Common myeloid progenitor, CD34-positive (primary cell): ENCODE data around the gene POU2F1.
"Not testable (repeated sequence)": the region's sequence is repeated elsewhere in the genome, so short reads cannot be mapped to it uniquely, and the experiment has no call there.

ENCODE experiments used
- CTCF ChIA-PET: fragments of 350-600 bp; sonication (Branson Sonifier 250); formaldehyde crosslinking; loops from one replicate; lab custom pipeline; 2021; ENCODE audit warnings: antibody characterized with exemption; lab: Charles Lee
- POLR2A ChIA-PET: fragments of 350-600 bp; sonication (Branson Sonifier 250); formaldehyde crosslinking; loops from one replicate; lab custom pipeline; 2021; ENCODE audit warnings: antibody characterized with exemption; lab: Charles Lee
- DNase-seq, 3 donors: peaks; one replicate each; pipeline versions ENCODE4 v3.0.0 to v3.0.0-alpha.2; 2013
- H3K27ac ChIP-seq, 2 experiments: 1 replicate in 1 of 2; 2 replicates in 1 of 2; pipeline ENCODE4 v1.7.0; 2013; ENCODE audit warnings: inconsistent platforms in 2 of 2, low read length in 2 of 2, mild to moderate bottlenecking in 2 of 2, low read depth in 1 of 2, moderate library complexity in 1 of 2; ENCODE audit not compliant: severe bottlenecking in 2 of 2, insufficient read depth in 1 of 2, poor library complexity in 1 of 2
- H3K27me3 ChIP-seq, 5 experiments: replicated peaks in 2 of 5; 1 replicate in 3 of 5; 2 replicates in 2 of 5; pipeline versions ENCODE4 v1.6.1 to v1.7.0; 2013; ENCODE audit warnings: low read length in 4 of 5, mild to moderate bottlenecking in 2 of 5, moderate library complexity in 2 of 5, inconsistent platforms in 1 of 5; ENCODE audit not compliant: insufficient read depth in 5 of 5, control insufficient read depth in 4 of 5
- H3K36me3 ChIP-seq, 4 experiments: 1 replicate in 2 of 4; 2 replicates in 2 of 4; pipeline versions ENCODE4 v1.6.1 to v1.7.0; 2013; ENCODE audit warnings: low read length in 3 of 4, control low read depth in 1 of 4, mild to moderate bottlenecking in 1 of 4; ENCODE audit not compliant: control insufficient read depth in 4 of 4, insufficient read depth in 4 of 4
- H3K4me1 ChIP-seq, 4 experiments: 1 replicate in 3 of 4; 2 replicates in 1 of 4; pipeline versions ENCODE4 v1.6.1 to v1.7.1; 2013; ENCODE audit warnings: low read length in 3 of 4, mild to moderate bottlenecking in 3 of 4, control low read depth in 1 of 4, inconsistent platforms in 1 of 4, moderate library complexity in 1 of 4; ENCODE audit not compliant: control insufficient read depth in 4 of 4, insufficient read depth in 4 of 4; ENCODE audit errors: control extremely low read depth in 1 of 4
- H3K4me3 ChIP-seq, 7 experiments: 1 replicate in 4 of 7; 2 replicates in 3 of 7; pipeline versions ENCODE4 v1.5.1 to v1.7.0; 2013; ENCODE audit warnings: mild to moderate bottlenecking in 7 of 7, low read length in 6 of 7, moderate library complexity in 6 of 7, inconsistent platforms in 2 of 7, low read depth in 2 of 7, control low read depth in 1 of 7; ENCODE audit not compliant: insufficient read depth in 4 of 7, control insufficient read depth in 1 of 7; ENCODE audit errors: extremely low read depth in 1 of 7
- H3K9me3 ChIP-seq, 5 experiments: 1 replicate in 4 of 5; 2 replicates in 1 of 5; pipeline versions ENCODE4 v1.6.1 to v1.7.1; 2013; ENCODE audit warnings: low read length in 4 of 5, mild to moderate bottlenecking in 2 of 5, inconsistent platforms in 1 of 5, low read depth in 1 of 5, moderate library complexity in 1 of 5; ENCODE audit not compliant: control insufficient read depth in 4 of 5, insufficient read depth in 2 of 5; ENCODE audit errors: control extremely low read depth in 1 of 5
- WGBS: methylation state at CpG from one replicate; pipeline ENCODE4 v1.1.5; 2013; ENCODE audit not compliant: insufficient coverage; 5-methylcytosine and 5-hydroxymethylcytosine counted together

The POU2F1 gene

DNA sequence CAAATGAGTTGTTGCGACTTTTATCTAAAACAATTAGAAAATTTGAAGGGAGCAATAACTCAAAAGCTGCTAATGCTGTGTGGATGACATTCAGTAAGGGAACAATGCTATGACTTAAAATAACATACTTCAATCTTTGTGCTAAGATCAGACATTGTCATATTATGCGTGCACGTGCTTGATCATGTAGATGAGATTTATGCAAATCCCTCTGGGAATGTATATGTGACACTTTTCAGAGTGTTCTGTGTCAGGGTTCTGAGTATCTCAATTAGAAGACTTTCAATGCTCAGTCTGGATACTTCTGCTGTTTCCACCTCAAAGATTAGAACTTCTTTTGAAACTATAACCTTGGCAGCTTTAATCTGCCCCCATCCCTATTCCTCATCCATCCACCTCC, 18.6 kb upstream of the POU2F1 start:
- POLR2A ChIA-PET, result no interaction called here
- no peaks in the 10 kb centered on the region for H3K4me1 ChIP-seq
- no peaks in the 10 kb centered on the region for H3K36me3 ChIP-seq
- no CpG with 5 or more reads among the region's 3 CpGs for WGBS
- H3K27ac ChIP-seq, result no peak overlapping the region
- CTCF ChIA-PET, result no interaction called here
- no peak for DNase-seq
- H3K27me3 ChIP-seq, result no peaks in the 10 kb centered on the region
- H3K4me3 ChIP-seq, result no peak overlapping the region
- peaks cover 0 to 4% (median 2%) of the 10 kb centered on the region in 5 experiments for H3K9me3 ChIP-seq

DNA sequence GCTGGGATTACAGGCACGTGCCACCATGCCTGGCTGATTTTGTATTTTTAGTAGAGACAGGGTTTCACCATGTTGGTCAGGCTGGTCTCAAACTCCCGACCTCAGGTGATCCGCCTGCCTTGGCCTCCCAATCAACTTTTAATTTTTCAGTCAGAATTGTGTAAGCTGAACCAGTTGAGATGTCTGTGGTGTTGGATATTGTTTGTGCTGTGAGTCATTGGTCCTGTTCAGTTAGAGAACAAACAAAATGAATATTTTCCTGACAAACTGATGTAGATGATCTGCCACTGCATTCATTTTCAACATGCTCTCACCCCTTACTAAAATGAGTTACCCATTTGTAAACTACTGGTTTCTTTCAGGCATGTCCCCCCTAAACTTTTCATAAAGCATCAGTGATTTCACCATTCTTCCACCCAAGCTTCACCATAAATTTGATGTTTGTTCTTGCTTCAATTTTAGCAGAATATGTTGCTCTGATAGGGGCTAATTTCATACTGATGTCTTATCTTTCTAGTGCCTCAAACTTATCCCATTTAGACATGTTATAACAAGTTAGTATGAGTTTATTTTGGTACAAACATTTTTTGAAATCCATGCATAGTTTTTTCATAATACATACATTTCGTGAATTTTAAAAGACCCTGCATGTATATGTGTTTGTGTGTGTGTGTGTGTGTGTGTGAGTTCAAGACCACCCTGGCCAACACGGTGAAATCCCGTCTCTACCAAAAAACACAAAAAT, 15.2 kb upstream of the POU2F1 start:
- peaks cover 0 to 26% (median 20%) of the 10 kb centered on the region in 5 experiments for H3K9me3 ChIP-seq
- DNase-seq, H3K27me3 ChIP-seq, H3K4me1 ChIP-seq, H3K4me3 ChIP-seq, H3K27ac ChIP-seq, H3K36me3 ChIP-seq: not testable (repeated sequence)
- WGBS, result 100% methylated on average over 1 of the region's 6 CpGs
- ChIA-PET CTCF (interaction anchor here (1.3 to 2.1 kb wide), 4 partner anchors 9 to 146 kb away, joined by 3 to 6 read pairs (median 4); no protein-coding TSS in a partner anchor), POLR2A (interaction anchor here (0.6 kb wide), 1 partner anchor 16 kb away, joined by 8 read pairs; no protein-coding TSS in a partner anchor)

DNA sequence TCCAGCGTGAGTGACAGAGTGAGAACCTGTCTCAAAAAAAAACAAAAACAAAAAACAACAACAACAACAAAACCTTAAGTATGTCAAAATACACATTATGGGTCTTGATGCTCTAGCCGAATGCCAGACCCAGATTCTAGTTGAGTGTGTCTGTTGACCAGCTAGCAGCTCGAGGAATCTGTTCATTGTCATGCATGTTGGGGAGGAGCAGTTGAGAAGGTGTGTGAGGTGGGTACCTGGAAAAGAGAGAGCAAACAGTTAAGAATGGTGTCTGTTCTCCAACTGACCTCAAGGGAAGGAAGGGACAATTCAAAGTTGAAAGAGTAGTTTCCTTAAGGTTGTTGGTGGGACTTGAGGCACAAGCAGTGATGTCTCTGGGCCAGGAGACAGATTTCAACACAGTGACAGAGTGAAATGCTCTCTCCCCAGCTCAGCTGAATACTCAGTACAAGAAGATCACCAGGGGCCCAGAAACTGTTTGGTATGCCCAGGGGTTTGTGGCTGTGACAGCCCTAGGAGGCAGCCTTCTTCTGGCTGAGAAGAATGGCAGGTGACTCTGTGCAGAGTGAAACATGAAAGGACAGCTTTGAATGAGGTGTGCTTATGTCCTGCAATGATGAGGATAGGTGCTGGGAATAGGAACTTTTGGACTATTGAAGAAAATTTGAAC, 14.4 kb upstream of the POU2F1 start:
- H3K27ac ChIP-seq, result no peak overlapping the region
- H3K36me3 ChIP-seq, result no peaks in the 10 kb centered on the region
- ChIA-PET POLR2A (interaction anchor here (0.6 kb wide), 1 partner anchor 17 kb away, joined by 8 read pairs; no protein-coding TSS in a partner anchor), CTCF (interaction anchor here (1.3 kb wide), 1 partner anchor 8 kb away, joined by 4 read pairs; no protein-coding TSS in a partner anchor)
- H3K9me3 ChIP-seq, result peaks cover 0 to 26% (median 20%) of the 10 kb centered on the region in 5 experiments
- H3K27me3 ChIP-seq, result no peaks in the 10 kb centered on the region
- WGBS, result 100% methylated on average over 2 of the region's 3 CpGs
- DNase-seq, result no peak
- H3K4me3 ChIP-seq, result no peak overlapping the region
- peaks cover 0 to 3% (median 0%) of the 10 kb centered on the region in 4 experiments for H3K4me1 ChIP-seq

DNA sequence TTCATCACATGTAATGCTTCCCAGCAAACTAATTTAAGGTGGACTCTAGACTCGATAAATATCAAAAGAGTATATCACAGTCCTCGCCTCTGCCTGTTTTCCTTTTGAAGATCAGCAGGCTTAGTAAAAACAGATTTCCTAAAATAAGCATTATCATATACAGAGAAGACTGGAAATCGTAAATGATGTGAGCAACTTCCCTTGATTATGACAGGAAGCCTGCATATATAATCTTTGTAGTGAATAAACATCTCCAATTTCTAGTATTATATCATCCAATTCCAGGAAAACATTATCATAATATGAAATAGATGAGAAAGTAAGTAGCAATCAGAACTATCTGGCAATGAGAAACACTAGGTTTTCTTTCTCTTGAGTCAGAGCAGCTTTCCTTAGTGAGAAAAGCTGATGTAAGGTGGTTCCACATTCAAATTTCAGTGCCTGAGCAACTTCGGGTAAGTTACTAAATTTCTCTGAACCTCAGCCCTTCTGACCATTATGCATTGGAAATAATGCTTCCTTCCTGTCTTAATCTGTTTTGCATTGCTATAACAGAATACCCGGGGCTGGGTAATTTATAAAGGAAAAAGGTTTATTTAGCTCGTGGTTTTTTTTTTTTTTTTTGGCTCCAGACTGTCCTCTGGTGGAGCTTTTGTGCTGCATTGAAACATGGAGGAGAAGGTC, 12.6 kb upstream of the POU2F1 start:
- ChIA-PET CTCF (no interaction called here), POLR2A (no interaction called here)
- no peaks in the 10 kb centered on the region for H3K36me3 ChIP-seq
- H3K4me1 ChIP-seq, result peaks cover 0 to 3% (median 0%) of the 10 kb centered on the region in 4 experiments
- WGBS, result 14% methylated on average over 1 of the region's 6 CpGs
- no peak for DNase-seq
- H3K9me3 ChIP-seq, result peaks cover 0 to 26% (median 20%) of the 10 kb centered on the region in 5 experiments
- no peak overlapping the region for H3K4me3 ChIP-seq
- no peak overlapping the region for H3K27ac ChIP-seq
- H3K27me3 ChIP-seq, result no peaks in the 10 kb centered on the region

DNA sequence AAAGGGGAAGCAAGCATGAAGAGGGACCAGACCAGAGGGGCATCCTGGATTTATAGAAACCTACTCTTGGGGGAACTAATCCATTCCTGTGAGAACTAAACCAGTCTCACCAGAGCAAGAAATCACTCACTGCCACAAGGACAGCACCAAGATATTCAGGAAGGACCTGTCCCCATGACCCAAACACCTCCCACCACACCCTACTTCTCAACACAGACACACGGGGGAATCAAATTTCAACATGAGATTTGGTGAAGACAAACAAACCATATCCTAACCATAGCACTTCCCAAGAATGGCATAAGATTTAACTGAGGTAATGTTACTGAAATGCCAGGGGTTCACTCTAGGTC, 12.1 kb upstream of the POU2F1 start:
- CTCF ChIA-PET, result no interaction called here

GRCh38 chr1:167209044-167209443, 11.6 kb upstream of the POU2F1 start:
- no peaks in the 10 kb centered on the region for H3K27me3 ChIP-seq
- DNase-seq, result no peak
- H3K36me3 ChIP-seq, result no peaks in the 10 kb centered on the region
- WGBS, result 78% methylated on average over 1 of the region's 1 CpG
- no peak overlapping the region for H3K27ac ChIP-seq
- peaks cover 0 to 26% (median 20%) of the 10 kb centered on the region in 5 experiments for H3K9me3 ChIP-seq
- H3K4me1 ChIP-seq, result peaks cover 0 to 3% (median 0%) of the 10 kb centered on the region in 4 experiments
- H3K4me3 ChIP-seq, result no peak overlapping the region
- POLR2A ChIA-PET, result no interaction called here
- CTCF ChIA-PET, result interaction anchor here (1.0 to 1.2 kb wide), 2 partner anchors 10 to 54 kb away, joined by 3 read pairs; no protein-coding TSS in a partner anchor

More for the DNA sequence above, 12.1 kb upstream of the POU2F1 start:
- Histone ChIP-seq H3K36me3 (no peaks in the 10 kb centered on the region), H3K27ac (no peak overlapping the region), H3K4me3 (no peak overlapping the region), H3K9me3 (peaks cover 0 to 26% (median 20%) of the 10 kb centered on the region in 5 experiments), H3K27me3 (no peaks in the 10 kb centered on the region), H3K4me1 (peaks cover 0 to 3% (median 0%) of the 10 kb centered on the region in 4 experiments)
- WGBS, result no CpG with 5 or more reads among the region's 1 CpG
- no peak for DNase-seq
- POLR2A ChIA-PET, result no interaction called here
